Keratinocyte (primary cell): Measurements from ENCODE around the gene HES3.

ENCODE experiments used
- CTCF ChIP-seq, 3 experiments: IDR thresholded peaks in 1 of 3; conservative IDR thresholded peaks in 1 of 3; optimal IDR thresholded peaks in 1 of 3; 2 replicates in 2 of 3; 3 replicates in 1 of 3; pipeline versions ENCODE3 to v1.5.1; 2011; ENCODE audit warnings: low read length in 3 of 3, mild to moderate bottlenecking in 3 of 3, moderate library complexity in 2 of 3, control low read depth in 1 of 3, inconsistent platforms in 1 of 3; ENCODE audit not compliant: insufficient read depth in 2 of 3; ENCODE audit errors: extremely low read depth in 1 of 3
- EZH2 ChIP-seq: IDR thresholded peaks from one replicate; pipeline ENCODE4 v1.6.1; 2012; ENCODE audit warnings: inconsistent platforms, mild to moderate bottlenecking, low read length, moderate library complexity

GRCh38 chr1:6225651-6226050 lies 18.3 kb upstream of the HES3 start:
- TF ChIP-seq CTCF (optimal IDR thresholded peaks at IDR 0.05 in 1 of 3, IDR thresholded peaks at IDR 0.05 in 1 of 3, conservative IDR thresholded peaks at IDR 0.05 in 1 of 3; ENCODE audit: extremely low read depth in 1 of 3, insufficient read depth in 2 of 3, low read length in 3 of 3): no peak
- no peak for TF ChIP-seq EZH2
